IPS-NIHi7 (cell line): Measurements from ENCODE around the gene SLC44A4.

Source experiments
- DNase-seq: peaks from one replicate; pipeline ENCODE4 v3.0.0; 2012; ENCODE audit warnings: mixed read lengths; ENCODE audit errors: extremely low spot score

Gene SLC44A4

DNA sequence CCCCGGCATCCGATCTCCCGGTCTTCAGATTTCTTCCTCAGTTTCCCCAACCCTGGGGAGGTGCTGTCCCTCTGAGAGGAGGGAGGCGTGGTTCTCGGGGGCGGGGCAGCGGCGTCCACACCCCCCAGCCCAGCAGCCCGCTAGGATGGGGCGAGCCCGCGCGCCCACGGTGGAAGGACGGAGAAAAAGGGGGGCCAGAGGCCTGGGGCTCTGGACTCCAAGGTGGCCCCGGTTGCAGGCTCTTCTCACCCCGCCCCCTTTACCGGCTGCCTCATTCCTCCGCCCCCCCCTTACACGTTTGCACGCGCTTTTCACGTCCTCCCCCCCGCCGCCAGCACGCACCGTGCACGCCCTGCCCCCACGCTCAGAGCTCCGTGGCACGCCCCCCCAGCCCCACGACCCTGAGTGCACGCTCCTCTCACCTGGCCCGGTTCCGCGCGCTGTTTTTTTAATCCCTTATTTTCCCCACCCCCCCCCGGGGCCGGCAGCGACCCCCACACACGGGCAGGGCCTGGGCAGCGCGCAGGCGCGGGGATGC is 22.7 kb upstream of the SLC44A4 start:
- peak; percentile 49 for DNase-seq

- no peak for DNase-seq
Measured at GRCh38 chr6:31900917-31901414, 22.2 kb upstream of the SLC44A4 start.

DNA sequence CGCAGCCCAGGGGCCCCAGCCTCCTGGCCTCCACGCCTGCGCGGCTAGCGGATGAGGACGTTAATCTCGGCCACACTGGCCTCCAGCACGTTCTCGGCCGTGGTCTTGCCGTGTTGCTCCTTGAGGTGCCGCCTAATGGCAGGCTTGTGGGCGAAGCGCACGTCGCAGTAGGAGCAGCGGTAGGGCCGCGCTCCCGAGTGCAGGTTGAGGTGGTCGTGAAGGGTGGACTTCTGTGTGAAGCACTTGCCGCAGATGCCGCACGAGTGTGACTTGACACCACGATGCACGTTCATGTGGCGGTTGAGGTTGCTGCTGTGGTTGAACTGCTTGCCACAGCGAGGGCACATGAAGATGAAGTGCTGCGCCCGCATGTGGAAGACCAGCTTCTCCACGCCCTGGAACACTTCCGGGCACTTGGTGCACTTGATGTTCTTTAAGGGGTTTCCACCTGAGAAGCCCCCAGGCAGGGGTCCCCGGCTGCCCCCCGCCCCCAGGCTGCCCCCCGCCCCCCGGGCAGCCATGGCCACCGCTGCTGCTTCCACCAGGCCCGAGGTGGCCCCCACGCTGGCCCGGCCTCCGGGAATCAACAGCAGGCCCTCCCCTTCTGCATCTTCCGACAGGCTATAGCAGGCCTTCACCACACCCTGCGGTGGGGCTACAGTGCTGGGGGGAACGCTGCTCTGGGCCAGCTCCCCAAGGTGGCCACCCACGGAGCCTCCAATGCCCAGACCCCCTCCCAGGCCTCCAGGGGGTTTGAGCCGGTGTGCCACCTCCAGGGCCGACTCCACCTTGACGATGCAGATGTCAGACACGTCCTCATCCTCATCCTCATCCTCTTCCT is 21.3 kb upstream of the SLC44A4 start:
- no peak for DNase-seq

GRCh38 chr6:31899215-31899614 is 20.4 kb upstream of the SLC44A4 start:
- DNase-seq = no peak

GRCh38 chr6:31898383-31899011 is 19.7 kb upstream of the SLC44A4 start:
- no peak for DNase-seq

DNA sequence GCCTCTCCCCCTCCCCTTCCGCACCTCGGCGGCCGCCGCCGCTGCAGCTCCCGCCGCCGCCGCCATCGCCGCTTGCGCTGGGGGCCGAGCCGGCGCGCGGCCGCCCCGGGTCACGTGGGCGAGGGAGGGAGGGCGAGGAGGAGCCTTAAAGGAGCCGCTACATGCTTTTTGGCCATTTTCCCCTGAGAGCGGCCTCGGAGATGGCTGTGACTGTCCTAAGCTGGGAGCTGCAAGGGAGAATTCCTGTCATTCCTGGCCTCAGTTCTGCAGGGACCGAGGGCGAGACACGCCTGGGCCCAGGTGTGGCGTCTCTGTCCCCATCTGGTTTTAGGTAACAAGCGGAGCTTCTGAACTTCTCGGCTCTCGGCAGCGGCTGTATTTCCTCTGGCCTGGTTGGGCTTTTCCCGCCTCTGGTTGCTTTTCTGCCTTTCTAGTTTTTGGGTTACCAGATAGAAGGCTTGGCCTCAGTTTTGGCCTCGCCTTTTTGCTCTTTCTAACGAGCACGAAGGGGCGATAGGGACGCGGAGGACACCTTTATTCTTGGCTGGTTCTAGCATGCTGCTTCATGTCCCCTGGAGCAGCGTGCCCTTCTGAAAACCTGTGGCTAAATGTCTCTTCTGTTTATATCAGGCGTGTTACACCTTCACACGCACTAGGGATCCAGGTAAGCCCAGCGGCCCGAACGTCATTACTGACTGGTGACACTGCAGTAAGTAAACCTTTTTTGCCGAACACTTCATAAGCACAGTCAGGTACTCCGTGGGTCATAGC is 19.0 kb upstream of the SLC44A4 start, which contains the start of gene EHMT2:
Gene EHMT2 (minus strand): TSS at position 87 of the 771 bp plus-strand sequence. CDS start 21 bp downstream, at position 66.
- DNase-seq = peak; percentile 88

GRCh38 chr6:31896856-31897611 is 18.2 kb upstream of the SLC44A4 start:
- DNase-seq = peak; percentile 71

DNA sequence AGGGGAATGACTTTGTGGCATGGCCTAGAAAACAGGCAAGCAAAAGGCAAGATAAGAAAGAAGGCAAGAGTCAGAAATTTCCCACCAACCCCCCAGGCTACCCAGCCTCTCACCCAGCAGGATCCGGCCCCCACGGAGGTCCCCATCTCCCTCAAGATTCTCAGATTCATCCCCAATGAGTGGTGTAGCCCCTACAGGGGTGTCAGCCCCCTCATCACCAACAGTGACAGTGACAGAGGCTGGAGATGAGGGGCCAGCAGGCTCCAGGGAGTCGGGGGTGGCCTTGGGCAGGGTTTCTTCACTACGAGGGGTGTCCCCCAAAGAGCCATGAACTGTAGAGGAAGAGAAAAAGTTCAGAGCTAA is 17.7 kb upstream of the SLC44A4 start:
- DNase-seq = no peak

GRCh38 chr6:31892821-31893220 is 14.0 kb upstream of the SLC44A4 start:
- DNase-seq = no peak

- DNase-seq = peak; percentile 7
Measured at GRCh38 chr6:31889331-31889972, 10.7 kb upstream of the SLC44A4 start.

DNA sequence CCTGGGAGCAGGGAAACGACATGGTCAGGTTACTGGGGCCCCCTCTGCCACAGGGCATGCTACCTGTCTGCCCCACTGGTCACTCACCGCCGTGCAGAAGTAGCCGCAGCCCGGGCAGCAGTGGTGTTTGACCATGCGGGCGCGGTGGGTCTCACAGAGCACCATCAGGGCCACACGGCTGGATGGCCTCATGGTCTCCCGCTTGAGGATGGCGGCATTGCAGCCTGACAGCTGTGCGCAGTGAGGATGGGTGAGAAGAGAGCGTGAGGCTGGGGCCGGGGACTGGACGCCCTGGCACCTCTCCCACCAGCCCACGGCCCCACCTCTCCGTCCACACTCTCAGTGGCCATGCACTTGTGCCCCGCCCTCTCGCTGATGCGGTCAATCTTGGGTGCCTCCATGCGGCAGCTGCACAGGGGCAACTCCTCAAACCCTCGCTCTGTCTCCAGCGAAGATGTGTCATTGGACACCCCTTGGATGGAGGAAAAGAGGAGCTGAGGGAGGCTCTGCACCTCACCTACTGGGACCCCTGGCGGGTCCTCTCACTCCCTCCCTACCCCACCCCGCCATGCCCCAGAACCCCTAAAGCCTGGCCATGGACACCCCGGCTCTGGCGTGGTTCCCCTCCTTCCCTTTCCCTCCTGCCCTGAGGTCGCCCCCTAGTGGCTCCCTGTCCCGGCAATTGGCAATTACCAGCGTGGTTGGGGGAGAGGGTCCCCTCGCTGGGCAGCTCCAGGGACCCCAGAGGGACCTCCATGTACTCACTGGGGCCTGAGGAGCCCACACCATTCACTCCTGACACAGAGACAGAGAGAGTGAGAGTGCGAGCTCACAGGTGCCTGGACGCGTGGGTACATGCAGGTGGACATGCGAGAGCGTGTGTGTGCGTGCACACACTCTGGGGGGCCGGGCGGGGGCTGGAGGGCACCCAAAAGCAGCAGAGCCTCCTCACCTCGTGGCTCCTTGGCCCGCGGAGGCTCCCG is 9.8 kb upstream of the SLC44A4 start:
- peak; percentile 71 for DNase-seq

- DNase-seq = no peak
Measured at GRCh38 chr6:31887173-31888007, 8.6 kb upstream of the SLC44A4 start.

DNA sequence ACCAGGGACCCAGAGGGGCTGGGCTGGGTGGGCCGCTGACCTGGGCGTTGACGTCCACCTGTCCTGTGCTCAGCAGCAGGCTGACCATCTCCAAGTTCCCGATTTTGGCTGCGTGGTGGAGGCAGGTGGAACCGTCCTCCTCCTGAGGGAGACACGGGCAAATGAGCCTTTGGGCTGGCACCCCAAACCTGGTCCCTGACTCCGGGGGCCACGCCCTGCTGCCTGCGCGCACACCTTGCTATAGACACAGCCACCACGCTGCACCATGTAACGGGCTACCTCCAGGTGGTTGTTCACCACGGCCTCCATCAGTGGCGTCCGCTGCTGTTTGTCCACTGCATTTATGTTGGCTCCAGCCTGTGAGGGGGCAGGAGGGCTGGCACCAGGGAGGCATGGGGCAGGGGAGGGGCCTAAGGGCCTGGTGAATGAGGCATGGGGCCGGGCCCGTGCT is 7.8 kb upstream of the SLC44A4 start:
- no peak for DNase-seq

GRCh38 chr6:31884528-31885035 is 5.8 kb upstream of the SLC44A4 start:
- no peak for DNase-seq

GRCh38 chr6:31883676-31884075 is 4.9 kb upstream of the SLC44A4 start:
- no peak for DNase-seq

DNA sequence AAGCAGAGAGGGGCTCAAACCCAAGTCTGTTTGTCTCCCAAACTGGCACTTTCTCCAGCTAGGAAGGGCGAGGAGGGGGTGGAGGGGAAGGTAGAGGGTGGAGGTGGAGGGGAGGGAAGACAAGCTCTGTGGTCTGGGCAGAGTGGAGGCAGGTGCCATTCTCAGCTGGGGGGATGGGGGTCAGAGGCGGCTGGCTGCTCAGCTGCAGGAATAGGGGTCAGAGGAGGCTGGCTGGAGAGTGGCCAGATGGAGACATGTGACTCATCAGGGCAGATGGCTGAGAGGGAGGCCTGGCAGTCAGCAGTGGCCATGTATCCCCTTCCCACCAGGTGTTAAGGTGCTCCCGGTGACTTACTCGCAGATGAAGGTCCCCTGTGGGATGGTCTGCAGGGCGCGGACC is 3.5 kb upstream of the SLC44A4 start:
- DNase-seq = no peak

- DNase-seq = no peak
Measured at GRCh38 chr6:31881136-31881859, 2.5 kb upstream of the SLC44A4 start.

- DNase-seq = no peak
Measured at GRCh38 chr6:31880616-31881015, 1.8 kb upstream of the SLC44A4 start.
